Measurements from ENCODE around the gene PPP1R26. TPM values are rescaled to one million over a fixed set of nuclear protein-coding genes. Genes with fewer than 3 reads are reported as not detected.
A peak's percentile ranks its signal among the peaks of the same experiment; 100 is the strongest.

Gene PPP1R26
- total RNA-seq, 2 experiments from 2014 or later, result 2.9 to 4.7 TPM

DNA sequence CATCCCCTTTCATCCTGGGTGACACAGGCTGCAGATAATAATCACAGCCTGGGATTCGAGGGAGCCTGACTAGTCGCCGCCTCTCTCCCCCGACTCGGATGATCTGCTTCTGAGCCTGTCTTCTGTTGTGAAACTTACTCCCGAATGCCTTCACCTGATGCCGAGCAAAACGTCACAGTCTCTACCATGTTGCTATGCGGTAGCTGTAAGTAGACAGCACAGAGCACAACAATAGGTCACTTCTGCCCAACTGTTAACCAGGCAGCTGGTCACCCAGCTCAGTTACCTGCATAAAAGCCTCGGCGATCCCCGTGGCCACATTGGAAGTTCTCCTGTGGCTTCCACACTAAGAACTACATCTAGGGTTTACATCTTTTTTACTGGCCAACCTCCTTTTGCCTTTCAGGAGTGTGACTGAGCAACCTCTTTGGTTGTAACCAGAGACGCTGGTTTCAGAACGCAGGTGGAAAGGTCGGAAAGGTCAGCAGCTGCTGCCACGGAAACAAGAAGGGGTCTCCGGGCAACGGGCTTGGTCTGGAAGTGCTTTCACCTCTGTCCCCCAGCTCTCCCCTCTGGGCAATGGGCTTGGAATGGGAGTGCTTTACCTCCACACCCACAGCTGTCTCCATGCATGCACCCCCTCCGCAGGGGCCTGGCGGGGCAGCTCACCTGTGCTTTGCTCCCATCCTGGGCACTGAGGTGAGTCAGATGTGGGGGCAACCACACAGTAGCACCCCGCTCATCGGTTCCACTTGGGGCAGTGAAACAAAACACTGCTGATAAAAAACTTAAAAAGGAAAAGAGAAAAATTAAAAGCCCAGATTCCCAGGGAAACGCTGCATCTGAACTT is 7.6 kb upstream of the PPP1R26 start:
- H3K4me1 Mint-ChIP-seq, result peaks cover 38% of the 10 kb centered on the region
- ChIA-PET POLR2A (interaction anchor here (0.6 to 0.8 kb wide), 2 partner anchors 9 to 1253 kb away, joined by 3 to 4 read pairs; no protein-coding TSS in a partner anchor), CTCF (interaction anchor here (0.7 to 1.8 kb wide), 3 partner anchors 8 to 33 kb away, joined by 3 to 4 read pairs (median 3); no protein-coding TSS in a partner anchor)
- H3K27me3 Mint-ChIP-seq, result peaks cover 13% of the 10 kb centered on the region
- no peaks in the 10 kb centered on the region for H3K9me3 Mint-ChIP-seq
- no peak overlapping the region for H3K27ac Mint-ChIP-seq
- H3K36me3 Mint-ChIP-seq (ENCODE audit: low read depth), result peaks cover 9% of the 10 kb centered on the region
- H3K4me3 Mint-ChIP-seq, result no peak overlapping the region
- DNase-seq, result no peak

DNA sequence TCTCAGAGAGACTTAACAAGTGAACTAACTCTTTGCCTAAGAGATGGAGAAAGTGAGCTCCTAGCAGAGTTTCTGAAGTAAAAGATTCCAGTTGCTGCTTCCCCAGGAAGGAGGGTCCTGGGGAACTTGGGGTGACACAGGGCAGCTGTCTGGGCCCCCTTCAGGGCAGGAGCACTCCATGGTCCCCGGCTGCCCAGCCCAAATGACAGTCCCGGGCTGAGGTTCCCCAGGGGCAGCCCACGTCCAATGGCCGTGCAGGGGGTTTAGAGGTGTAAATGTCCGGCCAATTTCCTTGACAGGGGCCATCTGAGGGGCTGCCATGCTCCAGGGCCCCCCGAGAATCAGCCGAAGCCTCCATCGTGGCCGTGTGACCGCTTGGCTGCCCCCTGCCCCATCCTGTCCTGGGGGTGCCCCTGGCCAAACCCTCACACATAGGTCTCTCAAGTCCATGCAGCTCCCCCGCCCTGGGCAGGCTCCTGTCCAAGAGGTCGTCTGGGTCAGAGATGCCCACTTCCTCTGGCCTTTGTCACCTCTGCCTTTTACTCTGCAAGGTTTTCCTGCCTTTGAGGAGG is 5.5 kb upstream of the PPP1R26 start:
- H3K27me3 Mint-ChIP-seq, result peaks cover 30% of the 10 kb centered on the region
- H3K36me3 Mint-ChIP-seq (ENCODE audit: low read depth), result peaks cover 8% of the 10 kb centered on the region
- POLR2A ChIA-PET, result no interaction called here
- CTCF ChIA-PET, result interaction anchor here (0.9 to 1.2 kb wide), 2 partner anchors 19 to 31 kb away, joined by 4 read pairs; no protein-coding TSS in a partner anchor
- peaks cover 33% of the 10 kb centered on the region for H3K4me1 Mint-ChIP-seq
- no peak for DNase-seq
- H3K27ac Mint-ChIP-seq, result no peak overlapping the region
- no peak overlapping the region for H3K4me3 Mint-ChIP-seq
- H3K9me3 Mint-ChIP-seq, result no peaks in the 10 kb centered on the region

DNA sequence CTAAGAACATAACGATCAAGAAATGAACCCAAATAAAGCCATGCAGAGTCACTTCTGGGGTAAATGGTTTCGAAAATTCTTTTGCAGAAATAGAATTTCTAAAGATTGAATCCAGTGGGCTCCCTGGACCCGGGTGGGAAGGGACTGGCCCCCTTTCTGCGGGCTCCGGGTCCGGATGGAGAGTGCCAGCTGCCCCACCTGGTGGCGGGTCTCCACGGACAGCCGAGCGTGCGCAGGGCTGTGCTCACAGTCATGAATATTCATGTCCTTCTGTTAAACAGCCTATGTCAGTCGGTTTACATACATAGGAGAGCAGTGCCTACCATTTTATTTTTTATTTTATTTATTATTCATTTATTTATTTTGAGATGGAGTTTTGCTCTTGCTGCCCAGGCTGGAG is 4.7 kb upstream of the PPP1R26 start:
- DNase-seq, result peak; percentile 43
- CTCF ChIA-PET, result interaction anchor here (0.9 to 1.2 kb wide), 2 partner anchors 20 to 30 kb away, joined by 4 read pairs; no protein-coding TSS in a partner anchor

DNA sequence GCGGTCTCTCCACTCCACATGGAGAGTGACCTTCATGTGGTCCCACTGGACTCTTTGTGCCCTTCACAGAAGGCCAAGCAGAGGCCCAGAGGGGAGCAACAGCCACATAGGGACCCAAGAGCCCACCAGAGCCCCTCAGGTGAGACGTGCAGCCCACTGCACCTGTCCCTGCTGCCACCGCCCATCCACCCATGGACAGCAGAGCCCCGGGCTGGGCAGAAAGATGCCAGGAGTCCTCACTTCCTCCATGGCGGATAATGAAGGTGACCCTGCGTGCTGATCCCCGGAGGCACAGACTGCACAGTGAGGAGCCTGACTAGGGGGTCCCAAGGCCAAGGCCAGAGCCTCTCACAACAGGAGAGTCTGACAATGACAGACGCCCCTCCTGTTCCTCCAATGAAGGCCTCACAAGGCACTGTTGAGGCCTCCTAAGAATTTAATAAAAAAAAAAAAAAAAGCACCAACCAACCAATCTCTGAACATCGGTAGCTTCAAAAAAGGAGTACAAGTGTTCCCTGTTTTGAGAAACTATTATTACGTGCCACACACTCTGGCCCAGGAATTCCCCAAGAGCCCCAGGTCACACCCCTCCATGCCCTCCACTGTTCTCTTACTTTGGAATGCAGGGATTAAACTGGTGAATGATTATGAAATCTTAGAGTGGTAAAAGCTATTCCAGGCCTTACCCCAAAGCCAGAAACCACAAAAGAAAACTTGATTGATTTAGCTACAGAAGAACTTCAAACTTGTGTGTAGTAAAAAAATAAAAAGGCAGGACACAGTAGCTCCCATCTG is 2.8 kb upstream of the PPP1R26 start:
- no peak for DNase-seq
- ChIA-PET CTCF (interaction anchor here (0.7 kb wide), 1 partner anchor 22 kb away, joined by 3 read pairs; no protein-coding TSS in a partner anchor), POLR2A (interaction anchor here (1.5 to 2.5 kb wide), 2 partner anchors 8 to 23 kb away, joined by 3 to 10 read pairs; no protein-coding TSS in a partner anchor)
- Mint-ChIP-seq H3K27ac (no peak overlapping the region), H3K36me3 (ENCODE audit: low read depth) (peaks cover 3% of the 10 kb centered on the region), H3K27me3 (peaks cover 40% of the 10 kb centered on the region), H3K4me3 (no peak overlapping the region), H3K4me1 (peaks cover 11% of the 10 kb centered on the region), H3K9me3 (no peaks in the 10 kb centered on the region)

More for the DNA sequence above, 4.7 kb upstream of the PPP1R26 start:
- POLR2A ChIA-PET, result no interaction called here
- no peaks in the 10 kb centered on the region for H3K9me3 Mint-ChIP-seq
- H3K4me1 Mint-ChIP-seq, result peaks cover 25% of the 10 kb centered on the region
- peaks cover 30% of the 10 kb centered on the region for H3K27me3 Mint-ChIP-seq
- H3K27ac Mint-ChIP-seq, result no peak overlapping the region
- peaks cover 8% of the 10 kb centered on the region for H3K36me3 Mint-ChIP-seq (ENCODE audit: low read depth)
- no peak overlapping the region for H3K4me3 Mint-ChIP-seq

DNA sequence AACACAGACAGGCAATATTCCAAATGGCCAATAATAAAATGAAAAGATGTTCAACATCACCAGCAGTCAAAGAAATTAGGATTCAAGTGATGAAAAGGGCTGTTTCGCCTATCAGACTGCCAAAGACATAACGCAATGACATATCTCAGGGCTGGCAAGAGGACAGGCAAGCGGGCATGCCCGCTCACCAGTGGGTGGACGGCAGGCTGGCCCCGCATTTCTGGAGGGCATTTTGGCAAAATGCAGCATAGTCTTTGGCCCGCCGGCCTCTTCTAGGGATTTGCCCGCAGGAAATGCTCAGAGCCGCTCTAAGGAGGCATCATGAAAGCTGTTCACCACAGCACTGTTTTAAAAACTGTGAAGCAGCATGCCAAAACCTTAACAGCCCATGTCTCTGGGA is 1.4 kb upstream of the PPP1R26 start:
- Mint-ChIP-seq H3K4me3 (peak overlapping the region; percentile 74), H3K27ac (no peak overlapping the region), H3K9me3 (no peaks in the 10 kb centered on the region), H3K27me3 (peaks cover 47% of the 10 kb centered on the region), H3K4me1 (peaks cover 9% of the 10 kb centered on the region), H3K36me3 (ENCODE audit: low read depth) (peaks cover 3% of the 10 kb centered on the region)
- ChIA-PET POLR2A (interaction anchor here (1.5 to 2.5 kb wide), 2 partner anchors 9 to 21 kb away, joined by 3 to 10 read pairs; no protein-coding TSS in a partner anchor), CTCF (interaction anchor here (0.6 kb wide), 1 partner anchor 28 kb away, joined by 3 read pairs; no protein-coding TSS in a partner anchor)
- no peak for DNase-seq

DNA sequence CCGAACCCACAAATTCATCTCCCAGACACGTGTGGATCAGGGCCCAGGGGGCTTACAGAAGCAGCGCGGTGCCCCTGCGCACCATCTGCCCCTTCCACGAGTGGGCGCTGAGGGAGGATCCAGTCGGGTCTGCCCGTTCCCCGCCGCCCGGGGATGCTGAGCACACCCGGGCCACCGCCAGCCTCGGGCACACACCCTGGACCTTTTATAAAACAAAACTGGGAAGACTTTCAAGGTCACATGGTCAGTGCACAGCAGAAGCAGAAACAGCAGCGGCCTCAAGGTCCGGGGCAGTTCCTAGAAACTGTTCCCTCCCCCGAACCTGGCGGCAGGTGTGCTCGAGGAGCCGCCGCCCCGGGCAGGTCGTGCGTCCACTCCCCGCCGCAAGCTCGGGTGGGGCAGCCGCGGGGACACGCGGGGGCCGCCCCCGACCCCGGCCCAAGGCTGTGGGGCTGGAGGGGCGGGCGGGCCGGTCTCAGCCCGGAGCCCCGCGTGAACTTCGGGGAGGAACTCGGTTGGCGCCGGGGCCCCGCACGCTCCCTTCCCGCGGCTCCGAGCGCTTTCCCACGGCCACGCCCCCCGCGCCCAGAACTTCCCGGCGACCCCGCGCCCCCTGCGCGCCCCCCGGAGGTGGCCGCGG is 633 bp upstream of the PPP1R26 start:
- POLR2A ChIA-PET, result interaction anchor here (2.5 kb wide), 1 partner anchor 10 kb away, joined by 10 read pairs; no protein-coding TSS in a partner anchor
- Mint-ChIP-seq H3K36me3 (ENCODE audit: low read depth) (peaks cover 3% of the 10 kb centered on the region), H3K4me3 (peak overlapping the region; percentile 74), H3K27me3 (peaks cover 51% of the 10 kb centered on the region), H3K9me3 (no peaks in the 10 kb centered on the region), H3K27ac (no peak overlapping the region), H3K4me1 (peaks cover 9% of the 10 kb centered on the region)
- CTCF ChIA-PET, result interaction anchor here (0.6 kb wide), 1 partner anchor 29 kb away, joined by 3 read pairs; no protein-coding TSS in a partner anchor
- no peak for DNase-seq

DNA sequence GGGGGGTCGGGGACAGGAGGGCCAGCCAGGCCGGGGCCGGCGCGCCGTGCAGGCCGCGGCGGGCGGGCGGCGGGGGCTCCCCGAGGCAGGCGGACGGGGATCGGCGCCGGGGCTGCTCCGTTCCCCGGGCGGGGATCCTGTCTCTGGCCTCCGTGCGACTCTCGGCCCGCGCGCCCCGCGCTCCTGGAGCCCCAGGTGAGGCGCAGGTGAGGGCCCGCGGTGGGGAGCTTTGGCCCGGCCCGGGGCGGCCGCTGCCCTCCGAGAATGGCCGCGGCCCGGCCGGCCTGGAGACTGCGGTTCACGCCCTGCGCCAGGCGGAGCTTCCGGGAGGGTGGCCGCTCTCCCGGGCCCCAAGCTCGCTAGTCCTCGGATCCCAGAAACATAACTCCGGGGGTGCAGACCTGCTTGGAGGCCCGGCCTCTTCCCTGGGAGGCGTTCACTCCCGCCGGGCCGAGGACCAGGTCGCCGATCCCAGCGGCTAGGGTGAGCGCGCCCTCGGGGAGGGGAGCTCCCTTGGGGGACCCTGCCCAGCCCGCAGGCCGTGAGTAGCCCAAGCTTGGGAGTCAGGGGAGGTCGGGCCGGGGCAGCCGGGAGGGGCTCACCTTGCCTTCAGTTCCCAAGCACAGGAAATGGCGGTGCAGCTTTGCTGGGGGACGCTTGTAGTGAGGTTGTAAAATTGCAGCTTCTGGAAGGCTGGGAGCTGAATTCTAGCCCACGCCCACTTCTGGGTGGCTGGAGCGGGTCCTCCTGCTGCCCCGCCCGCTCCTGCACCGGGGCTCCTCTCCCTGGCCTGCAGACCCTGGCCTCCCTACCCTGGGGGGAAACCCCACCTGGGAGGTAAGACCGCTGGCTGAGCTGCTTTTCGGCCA is 723 bp downstream of the PPP1R26 start:
- H3K27ac Mint-ChIP-seq, result no peak overlapping the region
- DNase-seq, result no peak

DNA sequence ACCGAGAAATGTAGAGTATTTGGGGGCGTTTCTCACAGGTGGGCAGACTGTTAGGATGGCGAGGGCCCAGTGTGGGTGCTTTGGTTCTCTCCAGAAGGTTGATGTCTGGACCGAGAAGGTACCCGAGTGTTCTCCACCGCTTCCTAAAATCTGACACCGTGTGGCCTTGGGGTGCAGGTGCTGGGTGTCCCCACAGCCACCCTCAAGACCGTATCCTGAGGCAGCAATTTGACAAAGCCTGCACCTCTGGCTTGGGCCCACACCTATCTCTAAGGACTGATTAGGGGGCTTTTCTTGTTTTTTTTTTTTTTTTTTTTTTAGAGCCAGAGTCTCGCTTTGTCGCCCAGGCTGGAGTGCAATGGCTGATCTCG is 1.3 kb downstream of the PPP1R26 start:
- peaks cover 47% of the 10 kb centered on the region for H3K27me3 Mint-ChIP-seq
- H3K36me3 Mint-ChIP-seq (ENCODE audit: low read depth), result peaks cover 3% of the 10 kb centered on the region
- CTCF ChIA-PET, result interaction anchor here (0.7 to 2.0 kb wide), 3 partner anchors 9 to 64 kb away, joined by 3 to 6 read pairs (median 4); no protein-coding TSS in a partner anchor
- peak overlapping the region; percentile 27 for H3K4me3 Mint-ChIP-seq
- H3K9me3 Mint-ChIP-seq, result no peaks in the 10 kb centered on the region
- POLR2A ChIA-PET, result interaction anchor here (0.8 to 1.0 kb wide), 3 partner anchors 9 to 20 kb away, joined by 4 to 5 read pairs (median 5); partner anchors contain the start of gene MRPS2
- no peak overlapping the region for H3K27ac Mint-ChIP-seq
- peak; percentile 27 for DNase-seq
- H3K4me1 Mint-ChIP-seq, result peaks cover 9% of the 10 kb centered on the region

More for the DNA sequence above, 723 bp downstream of the PPP1R26 start:
- Mint-ChIP-seq H3K9me3 (no peaks in the 10 kb centered on the region), H3K4me1 (peaks cover 9% of the 10 kb centered on the region), H3K36me3 (ENCODE audit: low read depth) (peaks cover 3% of the 10 kb centered on the region), H3K27me3 (peaks cover 51% of the 10 kb centered on the region), H3K4me3 (no peak overlapping the region)
- ChIA-PET POLR2A (interaction anchor here (0.8 to 1.0 kb wide), 4 partner anchors 8 to 20 kb away, joined by 4 to 5 read pairs (median 4); partner anchors contain the start of gene MRPS2), CTCF (interaction anchor here (0.6 to 2.0 kb wide), 5 partner anchors 9 to 63 kb away, joined by 3 to 6 read pairs (median 3); no protein-coding TSS in a partner anchor)

DNA sequence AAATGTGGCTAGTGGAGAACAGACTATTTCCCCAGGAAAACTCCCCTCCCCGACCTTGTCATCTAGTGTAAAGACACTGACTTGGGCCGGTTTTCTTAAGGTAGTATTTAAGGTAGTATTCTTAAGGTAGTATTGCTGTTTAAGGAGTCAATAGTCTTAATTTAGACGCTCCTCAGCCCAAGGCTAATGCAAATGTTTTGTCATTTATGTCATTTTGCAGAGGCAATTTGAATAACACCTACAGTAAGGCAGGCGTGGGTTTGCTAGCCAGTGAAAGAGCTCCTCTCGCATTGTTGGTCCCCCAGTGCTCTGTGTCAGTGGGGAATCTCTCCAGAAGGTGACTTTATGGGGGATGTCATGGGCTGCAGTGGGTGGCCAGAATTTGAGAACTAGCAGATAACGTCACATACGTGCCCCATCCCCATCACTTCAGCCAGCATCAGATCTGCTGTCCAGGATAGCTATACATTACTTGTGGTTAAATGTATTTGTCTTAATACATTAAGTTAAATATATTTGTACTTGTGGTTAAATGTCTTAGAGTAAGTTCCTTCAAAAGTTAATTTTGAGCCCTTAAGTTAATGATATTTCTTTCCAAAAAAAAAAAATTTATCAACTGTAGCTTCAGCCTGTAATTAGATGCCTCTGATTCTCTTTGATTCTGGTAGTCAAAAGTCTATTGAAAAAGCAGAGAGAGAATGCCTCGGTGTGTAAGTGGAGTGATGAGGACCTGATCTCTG is 2.6 kb downstream of the PPP1R26 start:
- Mint-ChIP-seq H3K9me3 (no peaks in the 10 kb centered on the region), H3K4me3 (no peak overlapping the region), H3K27me3 (peaks cover 39% of the 10 kb centered on the region), H3K36me3 (ENCODE audit: low read depth) (peaks cover 3% of the 10 kb centered on the region), H3K27ac (no peak overlapping the region), H3K4me1 (peaks cover 9% of the 10 kb centered on the region)
- DNase-seq, result no peak
- ChIA-PET CTCF (interaction anchor here (1.1 to 1.2 kb wide), 2 partner anchors 43 to 70 kb away, joined by 3 to 6 read pairs; no protein-coding TSS in a partner anchor), POLR2A (interaction anchor here (0.7 kb wide), 1 partner anchor 11 kb away, joined by 3 read pairs; no protein-coding TSS in a partner anchor)

DNA sequence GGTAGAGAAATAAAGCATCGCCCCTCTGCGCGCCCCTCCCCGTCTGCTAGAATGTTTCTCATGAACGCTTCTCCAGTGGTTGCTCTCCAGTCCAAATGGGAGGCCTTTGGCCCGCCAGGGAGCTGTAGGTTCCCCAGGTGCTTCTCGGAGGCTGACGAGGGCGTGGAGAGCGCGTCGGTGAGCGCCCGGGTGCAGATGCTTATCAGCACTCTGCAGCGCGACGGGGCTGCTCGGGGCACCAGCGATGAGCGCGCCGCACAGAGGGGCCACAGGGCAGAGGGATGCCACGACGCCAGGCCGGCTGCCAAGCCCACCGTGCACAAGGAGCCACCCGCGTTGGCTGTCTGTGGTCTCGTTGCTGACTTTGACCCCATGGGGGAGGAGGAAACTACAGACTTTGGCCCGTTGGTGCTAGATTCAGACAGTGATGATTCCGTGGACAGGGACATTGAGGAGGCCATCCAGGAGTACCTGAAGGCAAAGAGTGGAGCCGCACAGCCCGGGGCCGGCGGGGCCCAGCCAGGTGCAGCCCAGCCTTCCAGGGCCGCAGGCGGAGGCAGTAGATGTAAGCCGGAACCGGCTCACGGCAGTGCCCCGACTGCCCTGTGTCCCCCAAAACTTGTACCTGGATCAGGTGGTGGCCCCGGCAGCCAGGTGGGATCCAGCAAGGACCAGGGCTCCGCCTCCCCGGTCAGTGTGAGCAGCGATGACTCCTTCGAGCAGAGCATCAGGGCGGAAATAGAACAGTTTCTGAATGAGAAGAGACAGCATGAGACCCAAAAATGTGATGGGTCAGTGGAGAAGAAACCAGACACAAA is 5.1 kb downstream of the PPP1R26 start:
- POLR2A ChIA-PET, result no interaction called here
- H3K27me3 Mint-ChIP-seq, result peaks cover 24% of the 10 kb centered on the region
- H3K9me3 Mint-ChIP-seq, result no peaks in the 10 kb centered on the region
- CTCF ChIA-PET, result interaction anchor here (1.1 kb wide), 1 partner anchor 45 kb away, joined by 4 read pairs; no protein-coding TSS in a partner anchor
- no peak overlapping the region for H3K4me3 Mint-ChIP-seq
- H3K27ac Mint-ChIP-seq, result no peak overlapping the region
- no peaks in the 10 kb centered on the region for H3K4me1 Mint-ChIP-seq
- DNase-seq, result no peak
- H3K36me3 Mint-ChIP-seq (ENCODE audit: low read depth), result no peaks in the 10 kb centered on the region

Measured in activated CD4-positive, alpha-beta memory T cell treated with anti-CD3 and anti-CD28 coated beads, Interleukin-2, amount 10 ng/mL, durations not matched to agents 7 days and 5 days (primary cell).